ENCODE measurements around the gene LPO.

The LPO gene

DNA sequence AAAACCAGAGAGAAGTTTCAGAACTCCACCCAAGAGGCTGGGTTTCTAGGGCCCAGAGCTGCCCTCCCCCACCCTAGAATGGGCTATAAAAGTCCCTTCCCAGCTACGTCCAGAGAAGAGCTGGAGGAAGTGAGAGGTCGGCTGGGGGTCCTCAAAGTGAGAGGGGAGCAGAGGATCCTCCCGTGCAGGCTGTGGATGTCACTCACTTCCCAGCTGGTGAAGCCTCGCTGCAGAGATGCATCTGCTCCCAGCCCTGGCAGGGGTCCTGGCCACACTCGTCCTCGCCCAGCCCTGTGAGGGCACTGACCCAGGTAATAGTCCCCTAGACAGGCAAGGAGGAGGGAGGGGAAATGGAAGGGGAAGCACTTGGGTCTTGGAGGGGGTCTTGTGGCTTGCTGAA is 45.8 kb upstream of the LPO start, which contains the start of gene EPX:
Gene EPX (plus strand): TSS at position 115 of the 400 bp plus-strand sequence. CDS start 121 bp downstream, at position 236.
- ATAC-seq (ENCODE audit: insufficient read depth, low read depth) = no peak
- H3K79me2 ChIP-seq (ENCODE audit: insufficient read depth, low read length) = no peaks in the 10 kb centered on the region

GRCh38 chr17:58193641-58194255 is 44.6 kb upstream of the LPO start:
- Histone ChIP-seq H3K4me1 (ENCODE audit: insufficient read depth, low read length) (no peaks in the 10 kb centered on the region), H3K9me3 (ENCODE audit: insufficient read depth, low read length, severe bottlenecking) (no peaks in the 10 kb centered on the region), H3K9ac (ENCODE audit: low read depth, low read length) (no peak overlapping the region), H3K4me3 (ENCODE audit: low read depth in 1 of 2, low read length in 2 of 2) (no peak overlapping the region), H3K27me3 (ENCODE audit: insufficient read depth, low read length, poor library complexity) (no peaks in the 10 kb centered on the region), H3K79me2 (ENCODE audit: insufficient read depth, low read length) (no peaks in the 10 kb centered on the region), H3K36me3 (ENCODE audit: insufficient read depth, low read length) (no peaks in the 10 kb centered on the region), H3K4me2 (ENCODE audit: insufficient read depth, low read length) (no peak overlapping the region), H3K27ac (ENCODE audit: low read length) (no peak overlapping the region), H2AFZ (ENCODE audit: low read depth, low read length) (no peak overlapping the region), H4K20me1 (ENCODE audit: insufficient read depth, low read length) (no peaks in the 10 kb centered on the region; the same call in 1 of the 2 replicates)
- ATAC-seq (ENCODE audit: insufficient read depth, low read depth) (no peak), DNase-seq (no peak)
- no peak for TF ChIP-seq EZH2 (IDR thresholded peaks at IDR 0.05; ENCODE audit: borderline replicate concordance, low read depth, low read length, severe bottlenecking)
- TF ChIP-seq, protein P1, sequence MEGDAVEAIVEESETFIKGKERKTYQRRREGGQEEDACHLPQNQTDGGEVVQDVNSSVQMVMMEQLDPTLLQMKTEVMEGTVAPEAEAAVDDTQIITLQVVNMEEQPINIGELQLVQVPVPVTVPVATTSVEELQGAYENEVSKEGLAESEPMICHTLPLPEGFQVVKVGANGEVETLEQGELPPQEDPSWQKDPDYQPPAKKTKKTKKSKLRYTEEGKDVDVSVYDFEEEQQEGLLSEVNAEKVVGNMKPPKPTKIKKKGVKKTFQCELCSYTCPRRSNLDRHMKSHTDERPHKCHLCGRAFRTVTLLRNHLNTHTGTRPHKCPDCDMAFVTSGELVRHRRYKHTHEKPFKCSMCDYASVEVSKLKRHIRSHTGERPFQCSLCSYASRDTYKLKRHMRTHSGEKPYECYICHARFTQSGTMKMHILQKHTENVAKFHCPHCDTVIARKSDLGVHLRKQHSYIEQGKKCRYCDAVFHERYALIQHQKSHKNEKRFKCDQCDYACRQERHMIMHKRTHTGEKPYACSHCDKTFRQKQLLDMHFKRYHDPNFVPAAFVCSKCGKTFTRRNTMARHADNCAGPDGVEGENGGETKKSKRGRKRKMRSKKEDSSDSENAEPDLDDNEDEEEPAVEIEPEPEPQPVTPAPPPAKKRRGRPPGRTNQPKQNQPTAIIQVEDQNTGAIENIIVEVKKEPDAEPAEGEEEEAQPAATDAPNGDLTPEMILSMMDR (IDR thresholded peaks at IDR 0.05; ENCODE audit: borderline replicate concordance, extremely low read depth, low read length, poor library complexity, severe bottlenecking) = no peak

More for the DNA sequence above, 45.8 kb upstream of the LPO start, which contains the start of gene EPX:
- DNase-seq = no peak
- Histone ChIP-seq H3K4me2 (ENCODE audit: insufficient read depth, low read length) (no peak within 1 kb of the TSS), H3K4me3 (ENCODE audit: low read depth in 1 of 2, low read length in 2 of 2) (no peak within 1 kb of the TSS), H3K27me3 (ENCODE audit: insufficient read depth, low read length, poor library complexity) (no peaks in the 10 kb centered on the region), H3K4me1 (ENCODE audit: insufficient read depth, low read length) (no peaks in the 10 kb centered on the region), H3K9ac (ENCODE audit: low read depth, low read length) (no peak within 1 kb of the TSS), H3K9me3 (ENCODE audit: insufficient read depth, low read length, severe bottlenecking) (no peaks in the 10 kb centered on the region), H2AFZ (ENCODE audit: low read depth, low read length) (no peak within 1 kb of the TSS), H4K20me1 (ENCODE audit: insufficient read depth, low read length) (no peaks in the 10 kb centered on the region; the same call in 1 of the 2 replicates), H3K36me3 (ENCODE audit: insufficient read depth, low read length) (no peaks in the 10 kb centered on the region), H3K27ac (ENCODE audit: low read length) (no peak within 1 kb of the TSS)
- TF ChIP-seq EZH2 (IDR thresholded peaks at IDR 0.05; ENCODE audit: borderline replicate concordance, low read depth, low read length, severe bottlenecking) = no peak
- TF ChIP-seq, protein P1 (IDR thresholded peaks at IDR 0.05; ENCODE audit: borderline replicate concordance, extremely low read depth, low read length, poor library complexity, severe bottlenecking) = no peak

DNA sequence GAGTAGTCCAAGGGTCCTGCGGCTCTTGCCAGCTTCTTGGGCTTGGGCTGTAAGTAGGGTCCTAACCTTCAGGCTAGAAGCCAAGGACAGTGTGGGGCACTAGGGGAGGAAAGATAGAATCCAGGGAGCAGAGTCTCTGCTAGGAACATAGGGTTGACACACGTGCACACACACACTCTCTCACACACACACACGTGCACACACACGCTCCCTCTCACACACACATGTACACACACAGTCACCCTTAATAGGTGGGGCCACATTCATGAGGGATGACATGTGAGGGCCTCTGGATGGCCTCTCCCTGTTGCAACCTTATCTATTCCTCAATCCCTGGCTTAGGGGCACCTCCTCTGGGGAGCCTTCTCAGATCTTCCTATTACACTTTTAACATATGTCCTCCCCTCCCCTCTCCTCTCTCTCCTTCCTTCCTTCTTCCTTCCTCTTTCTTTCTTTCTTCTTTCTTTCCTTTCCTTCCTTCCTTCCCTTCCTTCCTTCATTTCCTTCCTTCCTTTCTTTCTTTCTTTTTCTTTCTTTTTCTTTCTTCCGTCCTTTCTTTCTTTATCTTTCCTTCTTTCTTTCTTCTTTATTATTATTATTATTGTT is 42.8 kb upstream of the LPO start:
- Histone ChIP-seq H3K9me3 (ENCODE audit: insufficient read depth, low read length, severe bottlenecking) (no peaks in the 10 kb centered on the region), H3K27me3 (ENCODE audit: insufficient read depth, low read length, poor library complexity) (no peaks in the 10 kb centered on the region), H3K36me3 (ENCODE audit: insufficient read depth, low read length) (no peaks in the 10 kb centered on the region), H4K20me1 (ENCODE audit: insufficient read depth, low read length) (no peaks in the 10 kb centered on the region), H2AFZ (ENCODE audit: low read depth, low read length) (no peak overlapping the region), H3K9ac (ENCODE audit: low read depth, low read length) (no peak overlapping the region), H3K27ac (ENCODE audit: low read length) (no peak overlapping the region), H3K79me2 (ENCODE audit: insufficient read depth, low read length) (no peaks in the 10 kb centered on the region), H3K4me3 (ENCODE audit: low read depth in 1 of 2, low read length in 2 of 2) (no peak overlapping the region), H3K4me2 (ENCODE audit: insufficient read depth, low read length) (no peak overlapping the region), H3K4me1 (ENCODE audit: insufficient read depth, low read length) (no peaks in the 10 kb centered on the region)
- DNase-seq = no peak
- TF ChIP-seq, protein P1 (IDR thresholded peaks at IDR 0.05; ENCODE audit: borderline replicate concordance, extremely low read depth, low read length, poor library complexity, severe bottlenecking) = no peak
- no peak for TF ChIP-seq EZH2 (IDR thresholded peaks at IDR 0.05; ENCODE audit: borderline replicate concordance, low read depth, low read length, severe bottlenecking)
- no peak for ATAC-seq (ENCODE audit: insufficient read depth, low read depth)
